GM20431 (cell line): ENCODE measurements around the gene RABGGTA.
"Not testable (repeated sequence)": the region's sequence is repeated elsewhere in the genome, so short reads cannot be mapped to it uniquely, and the experiment has no call there.

Experiments used
- in situ Hi-C: fragments of 300-500 bp; cut with MseI, MboI; formaldehyde crosslinking; loops from one replicate; pipeline ENCODE4 v1.15.0; 2020; ENCODE audit warnings: low sequenced_read_pairs; ENCODE audit not compliant: unreplicated experiment

The RABGGTA gene

GRCh38 chr14:24249230-24250021 is 22.0 kb downstream of the RABGGTA start:
- in situ Hi-C loops: no loop called here

- in situ Hi-C loops: no loop called here
These were observed 24.0 kb downstream of the RABGGTA start for GRCh38 chr14:24247422-24247821.

GRCh38 chr14:24246765-24247212 is 24.6 kb downstream of the RABGGTA start:
- in situ Hi-C loops: no loop called here

- in situ Hi-C loops: not testable (repeated sequence)
These were observed 26.0 kb downstream of the RABGGTA start for GRCh38 chr14:24245350-24245749.

- in situ Hi-C loops: no loop called here
These were observed 28.0 kb downstream of the RABGGTA start for GRCh38 chr14:24243336-24243836.

GRCh38 chr14:24241829-24242443 is 29.5 kb downstream of the RABGGTA start:
- in situ Hi-C loops: no loop called here

GRCh38 chr14:24240110-24240918 is 31.1 kb downstream of the RABGGTA start:
- in situ Hi-C loops: no loop called here

- in situ Hi-C loops: no loop called here
These were observed 32.8 kb downstream of the RABGGTA start for GRCh38 chr14:24238527-24239037.

GRCh38 chr14:24238123-24238522 is 33.3 kb downstream of the RABGGTA start:
- in situ Hi-C loops: no loop called here

GRCh38 chr14:24237463-24237955 is 33.9 kb downstream of the RABGGTA start:
- in situ Hi-C loops: no loop called here

GRCh38 chr14:24236689-24237462 is 34.5 kb downstream of the RABGGTA start:
- in situ Hi-C loops: no loop called here

- in situ Hi-C loops: no loop called here
These were observed 35.4 kb downstream of the RABGGTA start for GRCh38 chr14:24235804-24236688.

GRCh38 chr14:24234095-24235005 is 37.0 kb downstream of the RABGGTA start:
- in situ Hi-C loops: no loop called here

GRCh38 chr14:24233538-24233866 is 37.9 kb downstream of the RABGGTA start:
- in situ Hi-C loops: no loop called here

GRCh38 chr14:24232645-24233537 is 38.5 kb downstream of the RABGGTA start, which contains the start of gene GMPR2:
TSS of gene GMPR2 (plus strand) at chr14:24232929. CDS start at chr14:24233254, 325 bp downstream.
- in situ Hi-C loops: no loop called here

- in situ Hi-C loops: no loop called here
These were observed 39.2 kb downstream of the RABGGTA start, which contains the start of gene NEDD8 for GRCh38 chr14:24232121-24232644. TSS of gene NEDD8 (minus strand) at chr14:24232367. CDS start at chr14:24232267, 100 bp downstream.
